ENCODE measurements around the gene MAP2K7. TPM values are rescaled to one million over a fixed set of nuclear protein-coding genes. Genes with fewer than 3 reads are reported as not detected.
"Not testable (repeated sequence)": the region's sequence is repeated elsewhere in the genome, so short reads cannot be mapped to it uniquely, and the experiment has no call there.

Gene MAP2K7
- total RNA-seq, 1 donor from 2014 or later = 20.8 TPM

- no peak for ATAC-seq
- no peak for DNase-seq (ENCODE audit: low spot score)
Measured at GRCh38 chr19:7959211-7959610, 55.5 kb downstream of the MAP2K7 start.

GRCh38 chr19:7961082-7961481, 57.4 kb downstream of the MAP2K7 start:
- not testable (repeated sequence) for DNase-seq (ENCODE audit: low spot score); ATAC-seq

DNA sequence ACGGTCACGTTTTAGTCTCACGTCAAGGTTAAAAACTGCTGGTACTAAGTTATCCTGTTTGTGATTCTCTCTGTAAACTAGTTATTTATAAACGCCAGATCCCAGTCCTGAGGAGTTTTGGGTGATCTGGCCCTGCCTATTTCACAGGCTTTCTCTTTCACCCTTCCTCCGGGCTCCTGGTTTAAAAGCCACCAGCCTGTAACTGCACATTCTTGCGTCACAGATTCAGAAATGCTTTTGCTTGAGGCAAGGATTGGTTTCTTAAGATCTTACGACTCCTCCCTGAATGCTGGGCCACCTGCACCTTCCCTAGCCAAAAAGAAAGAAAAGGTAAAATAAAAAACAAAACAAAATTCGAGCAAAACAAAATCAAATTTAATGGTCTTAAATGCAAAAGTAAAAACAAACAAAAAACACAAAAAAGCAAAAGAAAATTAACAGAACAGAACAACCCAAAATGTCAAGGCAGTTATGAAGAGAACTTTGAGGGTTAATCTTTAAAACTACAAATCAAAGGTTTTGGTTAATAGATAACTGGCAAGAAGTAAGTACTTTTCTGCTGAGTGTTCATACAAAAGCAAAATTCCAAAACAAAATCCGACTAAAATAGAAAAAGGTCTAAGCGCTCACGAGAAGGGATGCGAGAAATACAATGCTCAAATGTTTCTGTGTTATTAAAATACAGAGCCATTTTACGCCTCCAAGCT, 58.4 kb downstream of the MAP2K7 start:
- no peak for DNase-seq (ENCODE audit: low spot score)
- peak; percentile 53 for ATAC-seq

GRCh38 chr19:7962644-7963268, 59.1 kb downstream of the MAP2K7 start:
- DNase-seq (ENCODE audit: low spot score) (no peak), ATAC-seq (peak; percentile 82)

DNA sequence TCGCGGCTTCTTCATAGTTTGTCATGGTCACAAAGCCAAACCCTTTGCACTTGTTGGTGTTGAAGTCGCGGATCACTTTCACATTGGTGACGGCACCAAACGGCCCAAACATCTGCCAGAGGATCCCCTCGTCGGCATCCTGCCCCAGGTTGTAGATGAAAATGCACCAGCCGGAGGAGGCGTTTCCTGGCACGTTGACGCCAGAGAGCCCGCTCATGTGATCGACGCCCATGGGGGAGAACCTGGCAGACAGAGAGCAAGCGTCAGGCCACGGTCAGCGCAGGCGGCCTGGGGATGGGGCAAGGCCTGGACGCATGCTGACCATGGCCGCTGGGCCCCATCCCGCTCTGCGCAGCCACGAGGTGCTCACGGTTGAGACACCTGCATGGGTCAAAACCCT, 59.9 kb downstream of the MAP2K7 start:
- ATAC-seq (no peak), DNase-seq (ENCODE audit: low spot score) (no peak)

Other genes with a start within 250 kb of the MAP2K7 start
- gene RETN, start 234.8 kb upstream of the MAP2K7 start, total RNA-seq = not detected
- gene MCEMP1, start 226.8 kb upstream of the MAP2K7 start, total RNA-seq = 0.18 TPM
- 53.7 TPM for gene TRAPPC5, start 223.0 kb upstream of the MAP2K7 start, total RNA-seq
- 0.45 TPM for gene FCER2, start 201.7 kb upstream of the MAP2K7 start, total RNA-seq
- gene CLEC4G, start 171.8 kb upstream of the MAP2K7 start, total RNA-seq = 34.3 TPM
- 1.2 TPM for gene CD209, start 156.3 kb upstream of the MAP2K7 start, total RNA-seq
- gene CLEC4M, start 140.6 kb upstream of the MAP2K7 start, total RNA-seq = 13.2 TPM
- gene EVI5L, start 73.7 kb upstream of the MAP2K7 start, total RNA-seq = 4.8 TPM
- gene PRR36, start 29.5 kb upstream of the MAP2K7 start, total RNA-seq = 0.15 TPM
- gene LRRC8E, start 15.4 kb upstream of the MAP2K7 start, total RNA-seq = 4.3 TPM
- gene TGFBR3L, start 11.0 kb downstream of the MAP2K7 start, total RNA-seq = 3.4 TPM
- 4.1 TPM for gene SNAPC2, start 16.5 kb downstream of the MAP2K7 start, total RNA-seq
- not detected for gene CTXN1, start 22.3 kb downstream of the MAP2K7 start, total RNA-seq
- 33.5 TPM for gene TIMM44, start 39.8 kb downstream of the MAP2K7 start, total RNA-seq
- 28.6 TPM for gene ELAVL1, start 101.8 kb downstream of the MAP2K7 start, total RNA-seq
- gene CCL25, start 148.9 kb downstream of the MAP2K7 start, total RNA-seq = 0.30 TPM
- gene FBN3, start 245.7 kb downstream of the MAP2K7 start, total RNA-seq = 0.63 TPM